Gastroesophageal sphincter (tissue), 4 donors: ENCODE results near the gene KRT9. TPM values are rescaled to one million over a fixed set of nuclear protein-coding genes. Genes with fewer than 3 reads are reported as not detected.

Source experiments
- ATAC-seq: fragments of 150-250 bp; one replicate; pipeline ENCODE4 v1.9.1; 2016; ENCODE audit warnings: mild to moderate bottlenecking, moderate library complexity
- H3K27ac ChIP-seq, 4 donors: fragments of 200-600 bp; sonication (generic) in 3 of 4; 1 replicate in 3 of 4; 2 replicates in 1 of 4; pipeline ENCODE4 v1.5.1; 2016 to 2019
- H3K27me3 ChIP-seq: fragments of 200-600 bp; sonication (generic); one replicate; pipeline ENCODE4 v1.5.1; 2019
- H3K36me3 ChIP-seq, 2 donors: fragments of 200-600 bp; sonication (generic); one replicate each; pipeline ENCODE4 v1.5.1; 2019; ENCODE audit warnings: control low read depth in 1 of 2
- H3K4me1 ChIP-seq, 3 donors: fragments of 200-600 bp; sonication (generic); 1 replicate in 2 of 3; 2 replicates in 1 of 3; pipeline ENCODE4 v1.5.1; 2016 to 2019; ENCODE audit warnings: control low read depth in 2 of 3
- H3K4me3 ChIP-seq, 2 donors: fragments of 200-600 bp; sonication (generic); one replicate each; pipeline ENCODE4 v1.5.1; 2019; ENCODE audit warnings: mild to moderate bottlenecking in 1 of 2, moderate library complexity in 1 of 2
- H3K9me3 ChIP-seq, 3 donors: fragments of 200-600 bp; sonication (generic); one replicate each; pipeline ENCODE4 v1.5.1; 2017 to 2019; ENCODE audit warnings: control low read depth in 2 of 3
- EP300 ChIP-seq: sonication (generic); formaldehyde crosslinking; IDR thresholded peaks from one replicate; pipeline ENCODE4 v1.6.1; 2017; ENCODE audit warnings: antibody characterized with exemption, mild to moderate bottlenecking
- POLR2A ChIP-seq, 2 donors: fragments of 450-650 bp; IDR thresholded peaks; one replicate each; pipeline ENCODE4 v1.6.1; 2017; ENCODE audit warnings: antibody characterized with exemption in 2 of 2, mild to moderate bottlenecking in 2 of 2, moderate library complexity in 1 of 2
- POLR2AphosphoS5 ChIP-seq: sonication (generic); formaldehyde crosslinking; IDR thresholded peaks from one replicate; pipeline ENCODE4 v1.6.1; 2017; ENCODE audit warnings: antibody characterized with exemption
- WGBS, 2 donors: methylation state at CpG; one replicate each; pipeline ENCODE4 v1.1.5; 2018; ENCODE audit warnings: low coverage in 1 of 2; 5-methylcytosine and 5-hydroxymethylcytosine counted together
- total RNA-seq, 4 donors: library from RNA; depleted of rRNA; stranded (reverse); fragments of >200 nt; gene quantifications; one replicate each; pipeline ENCODE4 v1.1.0, GENCODE V29; 2016
- TF ChIP-seq, protein P1 (sequence below), 4 experiments: fragments of 200-600 bp in 2 of 4; fragments of 450-650 bp in 2 of 4; sonication (generic) in 1 of 4; IDR thresholded peaks; one replicate each; pipeline ENCODE4 v1.5.1; 2017 to 2019; ENCODE audit warnings: antibody characterized with exemption in 4 of 4, mild to moderate bottlenecking in 2 of 4, moderate library complexity in 2 of 4

The KRT9 gene
- total RNA-seq, 4 donors from 2014 or later: not detected

DNA sequence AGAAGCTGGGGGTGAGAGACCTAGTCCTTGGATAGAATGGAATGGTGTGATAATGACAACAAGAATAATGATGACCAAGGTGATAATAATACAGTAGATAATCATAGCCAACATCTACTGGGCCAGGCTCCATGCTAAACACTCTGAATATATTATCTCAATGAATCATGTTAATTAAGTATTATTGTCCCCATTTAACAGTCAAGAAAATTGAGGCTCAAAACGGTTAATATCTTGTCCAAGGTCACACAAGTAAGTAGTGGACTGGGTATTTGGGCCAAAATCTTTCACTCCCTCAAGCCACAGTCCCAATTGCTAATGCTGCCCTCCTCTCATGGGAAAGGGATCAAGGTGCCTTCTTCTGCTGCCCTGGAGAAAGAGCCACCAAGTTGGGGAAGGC lies 39.9 kb downstream of the KRT9 start:
- Histone ChIP-seq H3K4me3 (no peak overlapping the region), H3K27ac (no peak overlapping the region), H3K27me3 (peaks cover 82% of the 10 kb centered on the region), H3K4me1 (peaks cover 0 to 13% (median 9%) of the 10 kb centered on the region in 3 donors), H3K36me3 (no peaks in the 10 kb centered on the region), H3K9me3 (no peaks in the 10 kb centered on the region)
- 60 to 67% methylated on average over 1 of the region's 1 CpG for WGBS, 2 donors
- ATAC-seq: no peak
- TF ChIP-seq EP300 (no peak), POLR2AphosphoS5 (no peak), POLR2A (IDR thresholded peaks at IDR 0.05) (no peak)
- TF ChIP-seq, protein P1, sequence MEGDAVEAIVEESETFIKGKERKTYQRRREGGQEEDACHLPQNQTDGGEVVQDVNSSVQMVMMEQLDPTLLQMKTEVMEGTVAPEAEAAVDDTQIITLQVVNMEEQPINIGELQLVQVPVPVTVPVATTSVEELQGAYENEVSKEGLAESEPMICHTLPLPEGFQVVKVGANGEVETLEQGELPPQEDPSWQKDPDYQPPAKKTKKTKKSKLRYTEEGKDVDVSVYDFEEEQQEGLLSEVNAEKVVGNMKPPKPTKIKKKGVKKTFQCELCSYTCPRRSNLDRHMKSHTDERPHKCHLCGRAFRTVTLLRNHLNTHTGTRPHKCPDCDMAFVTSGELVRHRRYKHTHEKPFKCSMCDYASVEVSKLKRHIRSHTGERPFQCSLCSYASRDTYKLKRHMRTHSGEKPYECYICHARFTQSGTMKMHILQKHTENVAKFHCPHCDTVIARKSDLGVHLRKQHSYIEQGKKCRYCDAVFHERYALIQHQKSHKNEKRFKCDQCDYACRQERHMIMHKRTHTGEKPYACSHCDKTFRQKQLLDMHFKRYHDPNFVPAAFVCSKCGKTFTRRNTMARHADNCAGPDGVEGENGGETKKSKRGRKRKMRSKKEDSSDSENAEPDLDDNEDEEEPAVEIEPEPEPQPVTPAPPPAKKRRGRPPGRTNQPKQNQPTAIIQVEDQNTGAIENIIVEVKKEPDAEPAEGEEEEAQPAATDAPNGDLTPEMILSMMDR (IDR thresholded peaks at IDR 0.05): no peak

DNA sequence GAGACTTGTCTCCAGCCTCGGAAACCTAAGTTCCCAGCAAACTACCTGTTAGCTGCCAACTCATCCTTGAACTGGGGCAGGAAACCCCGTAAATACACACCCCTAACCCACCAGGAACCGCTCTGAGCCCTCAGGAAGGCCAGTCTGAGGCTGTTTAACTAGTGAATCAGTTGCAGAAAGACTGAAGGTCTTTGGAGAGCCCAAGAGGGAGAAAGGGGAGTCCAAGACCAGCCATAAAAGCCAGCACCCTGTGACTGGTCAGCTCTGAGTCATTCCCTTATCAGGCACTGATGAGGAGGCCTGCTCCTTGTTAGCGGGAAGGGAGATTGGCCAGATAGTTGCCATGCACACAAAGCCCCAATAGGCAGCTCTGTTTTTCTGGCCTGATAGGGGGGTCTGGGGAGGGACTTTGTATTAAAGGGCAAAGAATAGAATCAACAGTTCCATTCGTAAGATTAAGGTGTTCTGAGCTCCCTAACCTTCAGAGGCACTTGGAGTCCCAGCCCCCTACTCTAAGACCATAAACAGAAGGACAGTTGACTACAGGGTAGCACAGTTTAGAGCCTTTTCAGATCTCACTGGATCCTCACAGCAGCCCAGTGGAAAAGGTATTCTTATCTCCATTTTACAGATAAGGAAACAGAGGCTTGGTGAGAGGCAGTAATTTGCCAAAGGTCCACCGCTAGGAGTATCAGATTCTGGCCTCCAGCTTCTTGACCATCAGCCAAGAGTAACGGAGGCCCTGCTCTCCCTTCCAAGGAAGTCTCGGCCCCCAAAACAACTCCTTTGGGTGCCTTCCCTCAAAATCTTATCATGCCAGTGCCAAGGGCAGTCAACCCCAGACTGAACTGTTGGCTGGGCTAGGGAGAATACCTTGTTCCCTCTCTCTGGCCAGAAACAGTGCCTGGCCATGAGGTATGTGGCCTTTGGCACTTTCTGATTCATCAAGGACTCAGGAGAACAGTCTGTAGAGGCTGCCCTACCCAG lies 41.5 kb downstream of the KRT9 start:
- ATAC-seq: no peak
- peaks cover 0 to 13% (median 9%) of the 10 kb centered on the region in 3 donors for H3K4me1 ChIP-seq
- TF ChIP-seq POLR2A (IDR thresholded peaks at IDR 0.05) (no peak), EP300 (no peak), POLR2AphosphoS5 (no peak)
- TF ChIP-seq, protein P1 (IDR thresholded peaks at IDR 0.05): no peak
- no peaks in the 10 kb centered on the region for H3K9me3 ChIP-seq
- WGBS, 2 donors: 70 to 80% methylated on average over 1 to 2 of the region's 8 CpGs
- H3K36me3 ChIP-seq: no peaks in the 10 kb centered on the region
- H3K27me3 ChIP-seq: peaks cover 84% of the 10 kb centered on the region
- H3K4me3 ChIP-seq: no peak overlapping the region
- no peak overlapping the region for H3K27ac ChIP-seq

DNA sequence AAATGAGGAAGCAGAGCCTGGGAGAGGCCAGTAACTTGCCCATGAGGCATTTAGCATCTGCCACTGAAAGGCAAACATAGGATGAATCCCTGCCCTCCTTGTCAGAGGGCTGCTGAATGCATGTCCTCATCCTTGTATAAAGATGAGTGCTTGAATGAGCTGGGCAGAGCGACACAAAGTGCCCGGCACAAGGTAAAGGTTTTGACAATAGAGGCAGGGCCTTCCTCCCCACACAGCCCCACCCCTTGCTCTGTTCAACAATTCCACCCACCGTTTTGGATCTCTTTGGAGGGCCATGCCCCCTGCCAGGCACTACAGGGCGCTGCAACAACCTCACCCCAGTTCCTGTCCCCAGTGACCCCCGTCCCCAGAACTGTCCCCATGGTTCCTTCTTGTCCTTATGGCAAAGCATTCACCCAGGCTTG lies 42.4 kb downstream of the KRT9 start:
- H3K27ac ChIP-seq: no peak overlapping the region
- H3K4me1 ChIP-seq: peaks cover 0 to 13% (median 9%) of the 10 kb centered on the region in 3 donors
- no peak for ATAC-seq
- H3K36me3 ChIP-seq: no peaks in the 10 kb centered on the region
- no CpG with 5 or more reads among the region's 5 CpGs for WGBS, 2 donors
- no peak overlapping the region for H3K4me3 ChIP-seq
- H3K27me3 ChIP-seq: peaks cover 80% of the 10 kb centered on the region
- no peaks in the 10 kb centered on the region for H3K9me3 ChIP-seq
- TF ChIP-seq EP300: no peak
- TF ChIP-seq POLR2AphosphoS5: no peak
- TF ChIP-seq, protein P1 (IDR thresholded peaks at IDR 0.05): no peak
- TF ChIP-seq POLR2A (IDR thresholded peaks at IDR 0.05): no peak

DNA sequence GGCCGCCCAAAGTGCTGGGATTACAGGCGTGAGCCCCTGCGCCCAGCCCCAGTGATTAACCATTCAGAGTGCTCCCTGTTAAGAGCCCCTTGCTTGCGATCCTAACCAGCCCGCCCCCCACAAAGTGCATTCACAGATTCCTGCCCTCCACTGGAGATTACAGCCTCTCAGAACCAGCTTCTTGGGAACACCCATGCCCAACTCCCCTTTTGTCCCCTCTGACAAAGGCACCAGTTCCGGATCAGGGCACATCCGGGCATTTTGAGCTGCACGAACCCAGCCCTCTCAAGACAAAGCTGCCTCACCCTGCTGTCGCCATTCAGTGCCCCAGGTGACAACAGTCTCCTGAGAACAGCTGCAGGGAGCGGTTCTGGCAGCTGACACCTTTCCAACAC lies 42.9 kb downstream of the KRT9 start:
- no peak overlapping the region for H3K27ac ChIP-seq
- H3K27me3 ChIP-seq: peaks cover 76% of the 10 kb centered on the region
- peaks cover 0 to 13% (median 9%) of the 10 kb centered on the region in 3 donors for H3K4me1 ChIP-seq
- H3K36me3 ChIP-seq: no peaks in the 10 kb centered on the region
- 80 to 84% methylated on average over 2 to 4 of the region's 10 CpGs for WGBS, 2 donors
- no peaks in the 10 kb centered on the region for H3K9me3 ChIP-seq
- TF ChIP-seq EP300 (no peak), POLR2A (IDR thresholded peaks at IDR 0.05) (no peak)
- no peak overlapping the region for H3K4me3 ChIP-seq
- ATAC-seq: no peak

DNA sequence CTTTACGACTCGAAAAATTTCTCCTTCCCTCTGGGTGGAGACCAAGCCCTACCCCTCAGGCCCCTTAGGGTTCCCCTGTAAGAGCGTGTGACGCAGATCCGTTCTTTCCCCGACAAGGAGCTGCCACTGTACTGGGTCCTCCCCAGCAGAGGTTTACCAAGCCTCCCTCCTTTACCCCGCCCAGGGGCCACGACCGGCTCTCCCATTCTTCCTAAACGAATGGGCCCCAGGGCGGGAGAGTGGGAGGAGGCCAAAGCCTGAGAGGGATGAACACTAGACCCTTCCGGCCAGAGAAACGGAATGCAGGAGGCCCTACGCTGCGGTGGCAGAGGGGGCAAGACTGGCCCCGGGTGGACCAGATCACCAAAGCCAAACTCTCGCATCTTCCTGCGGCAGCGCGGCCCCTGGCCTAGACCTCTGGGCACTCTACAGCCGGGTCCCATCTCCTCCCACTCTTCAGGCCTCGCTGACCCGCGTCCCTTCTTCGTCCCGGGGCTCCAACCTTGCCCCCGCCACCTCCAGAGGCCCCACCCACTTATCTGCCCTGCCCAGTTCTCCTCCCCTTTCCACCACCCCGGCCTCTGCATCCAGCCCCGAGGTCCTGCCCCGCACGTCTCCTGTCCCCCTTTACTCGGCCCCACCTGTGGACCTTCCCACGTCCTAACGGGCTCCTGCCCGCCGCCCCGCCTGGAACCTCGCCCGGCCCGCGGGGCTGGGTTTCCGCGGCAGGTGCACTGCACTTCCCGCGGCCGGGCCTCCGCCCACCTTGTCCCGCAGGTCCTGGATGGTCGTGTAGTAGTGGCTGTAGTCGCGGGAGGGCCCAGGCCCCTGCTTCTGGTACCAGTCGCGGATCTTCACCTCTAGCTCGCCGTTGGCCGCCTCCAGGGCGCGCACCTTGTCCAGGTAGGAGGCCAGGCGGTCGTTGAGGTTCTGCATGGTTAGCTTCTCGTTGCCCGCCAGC lies 44.5 kb downstream of the KRT9 start:
- H3K4me3 ChIP-seq: peak overlapping the region in 1 of 2 donors; percentile 37
- H3K36me3 ChIP-seq: no peaks in the 10 kb centered on the region
- no peak for TF ChIP-seq POLR2AphosphoS5
- no peak for ATAC-seq
- peaks cover 67% of the 10 kb centered on the region for H3K27me3 ChIP-seq
- H3K9me3 ChIP-seq: no peaks in the 10 kb centered on the region
- no peak overlapping the region for H3K27ac ChIP-seq
- WGBS, 2 donors: 13 to 28% methylated on average over 7 to 19 of the region's 62 CpGs
- peaks cover 0 to 13% (median 9%) of the 10 kb centered on the region in 3 donors for H3K4me1 ChIP-seq
